ENCODE measurements around the gene SLC35D1. TPM values are rescaled to one million over a fixed set of nuclear protein-coding genes. Genes with fewer than 3 reads are reported as not detected.

SLC35D1 gene
- polyA plus RNA-seq, 1 experiment = 9.0 TPM

GRCh38 chr1:66996018-66996682, 57.8 kb downstream of the SLC35D1 start:
- POLR2A ChIA-PET = no interaction called here
- CTCF ChIA-PET = interaction anchor here (0.8 to 9.7 kb wide), 18 partner anchors 9 to 504 kb away, joined by 3 to 143 read pairs (median 6); partner anchors contain the start of gene SLC35D1
- H3K27me3 ChIP-seq (ENCODE audit: control insufficient read depth, insufficient read depth, low read length) = no peaks in the 10 kb centered on the region
- TF ChIP-seq, protein P1, sequence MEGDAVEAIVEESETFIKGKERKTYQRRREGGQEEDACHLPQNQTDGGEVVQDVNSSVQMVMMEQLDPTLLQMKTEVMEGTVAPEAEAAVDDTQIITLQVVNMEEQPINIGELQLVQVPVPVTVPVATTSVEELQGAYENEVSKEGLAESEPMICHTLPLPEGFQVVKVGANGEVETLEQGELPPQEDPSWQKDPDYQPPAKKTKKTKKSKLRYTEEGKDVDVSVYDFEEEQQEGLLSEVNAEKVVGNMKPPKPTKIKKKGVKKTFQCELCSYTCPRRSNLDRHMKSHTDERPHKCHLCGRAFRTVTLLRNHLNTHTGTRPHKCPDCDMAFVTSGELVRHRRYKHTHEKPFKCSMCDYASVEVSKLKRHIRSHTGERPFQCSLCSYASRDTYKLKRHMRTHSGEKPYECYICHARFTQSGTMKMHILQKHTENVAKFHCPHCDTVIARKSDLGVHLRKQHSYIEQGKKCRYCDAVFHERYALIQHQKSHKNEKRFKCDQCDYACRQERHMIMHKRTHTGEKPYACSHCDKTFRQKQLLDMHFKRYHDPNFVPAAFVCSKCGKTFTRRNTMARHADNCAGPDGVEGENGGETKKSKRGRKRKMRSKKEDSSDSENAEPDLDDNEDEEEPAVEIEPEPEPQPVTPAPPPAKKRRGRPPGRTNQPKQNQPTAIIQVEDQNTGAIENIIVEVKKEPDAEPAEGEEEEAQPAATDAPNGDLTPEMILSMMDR (IDR thresholded peaks at IDR 0.05; ENCODE audit: insufficient read depth, low read depth, low read length) = peak; percentile 84
- peaks cover 4% of the 10 kb centered on the region for H3K36me3 ChIP-seq (ENCODE audit: control insufficient read depth, insufficient read depth, low read length)
- no peak overlapping the region for H3K4me3 ChIP-seq (ENCODE audit: low read depth, low read length)
- DNase-seq (ENCODE audit: low read depth) = no peak

- Histone ChIP-seq H3K4me3 (ENCODE audit: low read depth, low read length) (no peak overlapping the region), H3K27me3 (ENCODE audit: control insufficient read depth, insufficient read depth, low read length) (no peaks in the 10 kb centered on the region), H3K36me3 (ENCODE audit: control insufficient read depth, insufficient read depth, low read length) (peaks cover 4% of the 10 kb centered on the region)
- ChIA-PET CTCF (interaction anchor here (0.5 to 9.7 kb wide), 4 partner anchors 30 to 219 kb away, joined by 3 to 143 read pairs (median 4); no protein-coding TSS in a partner anchor), POLR2A (no interaction called here)
- DNase-seq (ENCODE audit: low read depth) = no peak
- TF ChIP-seq, protein P1 (IDR thresholded peaks at IDR 0.05; ENCODE audit: insufficient read depth, low read depth, low read length) = no peak
These were observed 60.9 kb downstream of the SLC35D1 start for GRCh38 chr1:66993076-66993475.

GRCh38 chr1:66985835-66986234, 68.1 kb downstream of the SLC35D1 start:
- no peak for DNase-seq (ENCODE audit: low read depth)
- ChIA-PET POLR2A (no interaction called here), CTCF (interaction anchor here (0.6 kb wide), 1 partner anchor 29 kb away, joined by 3 read pairs; no protein-coding TSS in a partner anchor)
- H3K27me3 ChIP-seq (ENCODE audit: control insufficient read depth, insufficient read depth, low read length) = no peaks in the 10 kb centered on the region
- TF ChIP-seq, protein P1 (IDR thresholded peaks at IDR 0.05; ENCODE audit: insufficient read depth, low read depth, low read length) = no peak
- no peak overlapping the region for H3K4me3 ChIP-seq (ENCODE audit: low read depth, low read length)
- peaks cover 2% of the 10 kb centered on the region for H3K36me3 ChIP-seq (ENCODE audit: control insufficient read depth, insufficient read depth, low read length)

GRCh38 chr1:66984491-66984890, 69.5 kb downstream of the SLC35D1 start:
- Histone ChIP-seq H3K4me3 (ENCODE audit: low read depth, low read length) (no peak overlapping the region), H3K36me3 (ENCODE audit: control insufficient read depth, insufficient read depth, low read length) (peaks cover 2% of the 10 kb centered on the region), H3K27me3 (ENCODE audit: control insufficient read depth, insufficient read depth, low read length) (no peaks in the 10 kb centered on the region)
- ChIA-PET POLR2A (no interaction called here), CTCF (interaction anchor here (1.2 kb wide), 1 partner anchor 161 kb away, joined by 3 read pairs; no protein-coding TSS in a partner anchor)
- TF ChIP-seq, protein P1 (IDR thresholded peaks at IDR 0.05; ENCODE audit: insufficient read depth, low read depth, low read length) = no peak
- no peak for DNase-seq (ENCODE audit: low read depth)

DNA sequence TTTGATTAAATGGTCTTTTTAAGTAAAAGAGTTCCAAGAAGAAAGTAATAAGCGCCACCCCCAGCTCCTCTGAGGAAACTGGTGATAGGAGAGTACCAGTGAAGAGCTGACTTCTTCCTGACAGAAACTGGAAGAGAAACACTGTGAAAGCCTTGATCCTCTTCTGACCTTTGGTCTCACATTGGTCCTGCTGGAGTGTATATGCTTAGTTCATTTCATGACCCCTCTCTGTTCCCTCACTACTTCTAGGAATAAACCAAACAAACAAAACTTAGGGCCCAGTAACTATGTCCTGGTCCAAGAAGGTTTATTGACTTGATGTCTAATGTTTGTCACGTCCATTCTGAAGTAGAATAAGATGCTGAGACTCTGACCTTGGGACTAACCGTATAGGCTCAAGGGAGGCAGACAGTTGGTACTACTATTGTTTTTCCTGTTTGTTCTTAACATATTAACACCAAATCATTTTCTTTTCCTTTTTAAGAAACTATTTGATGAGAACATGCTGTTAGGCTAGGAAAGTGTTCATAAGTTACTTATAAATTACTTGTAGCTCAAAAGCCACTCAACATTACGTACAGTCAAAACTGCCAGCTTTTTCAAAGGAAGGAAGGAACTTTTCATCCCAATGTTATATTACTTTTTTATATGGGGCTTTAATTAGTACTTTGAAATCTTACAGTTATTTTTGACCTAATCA, 71.2 kb downstream of the SLC35D1 start:
- H3K27me3 ChIP-seq (ENCODE audit: control insufficient read depth, insufficient read depth, low read length) = no peaks in the 10 kb centered on the region
- POLR2A ChIA-PET = no interaction called here

More for the DNA sequence above, 71.2 kb downstream of the SLC35D1 start:
- Histone ChIP-seq H3K36me3 (ENCODE audit: control insufficient read depth, insufficient read depth, low read length) (peaks cover 2% of the 10 kb centered on the region), H3K4me3 (ENCODE audit: low read depth, low read length) (no peak overlapping the region)
- CTCF ChIA-PET = interaction anchor here (0.6 kb wide), 1 partner anchor 37 kb away, joined by 3 read pairs; no protein-coding TSS in a partner anchor
- no peak for DNase-seq (ENCODE audit: low read depth)
- TF ChIP-seq, protein P1 (IDR thresholded peaks at IDR 0.05; ENCODE audit: insufficient read depth, low read depth, low read length) = no peak

Measured in BJ (cell line).